HepG2 (cell line): Measurements from ENCODE around the gene SLC22A15. TPM values are rescaled to one million over a fixed set of nuclear protein-coding genes. Genes with fewer than 3 reads are reported as not detected.

Experiments used
- AHDC1 ChIP-seq: sonication (generic); formaldehyde crosslinking; IDR thresholded peaks from 2 replicates; pipeline ENCODE4 v1.5.1; 2020; ENCODE audit warnings: mild to moderate bottlenecking, missing genetic modification reagents, borderline replicate concordance
- ATF3 ChIP-seq: sonication (generic); formaldehyde crosslinking; IDR thresholded peaks from 2 replicates; pipeline ENCODE4 v1.4.0; 2020; ENCODE audit warnings: missing genetic modification reagents
- DRAP1 ChIP-seq: IDR thresholded peaks from 2 replicates; pipeline ENCODE4 v1.6.1; 2016; ENCODE audit warnings: missing genetic modification reagents, missing compliant biosample characterization
- HDAC1 ChIP-seq: sonication (generic); formaldehyde crosslinking; IDR thresholded peaks from 2 replicates; pipeline ENCODE4 v1.5.1; 2020; ENCODE audit warnings: mild to moderate bottlenecking, missing genetic modification reagents
- HOXD1 ChIP-seq: sonication (generic); formaldehyde crosslinking; IDR thresholded peaks from 2 replicates; pipeline ENCODE4 v1.5.0; 2020; ENCODE audit warnings: missing genetic modification reagents
- KAT7 ChIP-seq: IDR thresholded peaks from 2 replicates; pipeline ENCODE4 v1.6.1; 2018; ENCODE audit warnings: borderline replicate concordance, missing compliant biosample characterization
- KLF16 ChIP-seq, 2 experiments: sonication (generic) in 1 of 2; formaldehyde crosslinking in 1 of 2; IDR thresholded peaks; 2 replicates each; pipeline versions ENCODE4 v1.6.1 to v1.8.0; 2016 to 2023; ENCODE audit warnings: missing genetic modification reagents in 2 of 2, missing compliant biosample characterization in 1 of 2
- MIER3 ChIP-seq: IDR thresholded peaks from 2 replicates; pipeline ENCODE4 v1.6.1; 2016; ENCODE audit warnings: missing compliant biosample characterization, borderline replicate concordance
- NFKBIZ ChIP-seq: IDR thresholded peaks from 2 replicates; pipeline ENCODE4 v1.6.1; 2018; ENCODE audit warnings: missing genetic modification reagents, missing compliant biosample characterization
- NR2F6 ChIP-seq, 2 experiments: IDR thresholded peaks; 2 replicates each; pipeline ENCODE4 v1.6.1; 2016; ENCODE audit warnings: antibody characterized with exemption in 1 of 2, mild to moderate bottlenecking in 1 of 2
- RBFOX2 ChIP-seq: fragments of 200-400 bp; formaldehyde crosslinking; IDR thresholded peaks from 2 replicates; pipeline ENCODE4 v1.6.1; 2017; ENCODE audit warnings: low read depth, mild to moderate bottlenecking, low read length
- ZNF354B ChIP-seq: sonication (generic); formaldehyde crosslinking; IDR thresholded peaks from 2 replicates; pipeline ENCODE4 v1.8.0; 2022; ENCODE audit warnings: mild to moderate bottlenecking, missing genetic modification reagents
- ZNF451 ChIP-seq: sonication (generic); formaldehyde crosslinking; IDR thresholded peaks from 2 replicates; pipeline ENCODE4 v1.5.0; 2020; ENCODE audit warnings: mild to moderate bottlenecking, missing genetic modification reagents
- ZNF850 ChIP-seq: sonication (generic); formaldehyde crosslinking; conservative IDR thresholded peaks from 2 replicates; pipeline ENCODE4 v1.9.0; 2021; ENCODE audit warnings: mild to moderate bottlenecking, missing genetic modification reagents
- polyA plus RNA-seq, 8 experiments: library from polyadenylated mRNA; depleted of rRNA in 3 of 8; stranded (reverse) in 7 of 8; unstranded in 1 of 8; fragments of >200 nt; fragmentation: Illumina TruSeq in 4 of 8; extraction: Trizol in 4 of 8; gene quantifications; 2 replicates each; pipeline versions ENCODE4 v1.2.1 to v1.2.3, GENCODE V29; 2011 to 2016; ENCODE audit warnings: low read depth in 4 of 8, missing spikeins in 1 of 8, mixed read lengths in 1 of 8; ENCODE audit not compliant: insufficient read depth in 1 of 8
- total RNA-seq, 5 experiments: library from RNA; depleted of rRNA; stranded (reverse); fragments of >200 nt; fragmentation: Illumina TruSeq; extraction: Trizol; gene quantifications; 2 replicates each; pipeline ENCODE4 v1.2.3, GENCODE V29; 2016; ENCODE audit warnings: low read depth in 1 of 5

Gene SLC22A15
- total and polyA plus RNA-seq, 2 of the 13 experiments (the other 11 are each of a cell fraction or from before 2014, with no cell fraction given): 0.24 to 1.7 TPM

- TF ChIP-seq KAT7 (CRISPR knock-in tag) (no peak), AHDC1 (CRISPR knock-in tag) (peak; percentile 28; the same call in 1 of the 2 replicates), MIER3 (CRISPR knock-in tag) (peak; percentile 36; the same call in 1 of the 2 replicates), HOXD1 (CRISPR knock-in tag) (no peak), ZNF850 (no peak), ATF3 (CRISPR knock-in tag) (no peak), NR2F6 (IDR thresholded peaks at IDR 0.05) (no peak), NR2F6 (CRISPR knock-in tag; IDR thresholded peaks at IDR 0.05) (no peak), ZNF354B (CRISPR knock-in tag) (no peak), DRAP1 (CRISPR knock-in tag) (peak; percentile 15; the same call in 1 of the 2 replicates), ZNF451 (no peak), KLF16 (CRISPR knock-in tag; IDR thresholded peaks at IDR 0.05) (0 out of 4 replicates have a peak, but pooled peaks of 1 of the 2 experiments have one; percentile 20), HDAC1 (CRISPR knock-in tag) (no peak), RBFOX2 (no peak), NFKBIZ (CRISPR knock-in tag) (0 out of 2 replicates have a peak, but pooled peaks have one; percentile 7)
Observed at GRCh38 chr1:116110567-116111523, 134.5 kb downstream of the SLC22A15 start, which contains the start of gene MAB21L3 (continued).
